ENCODE measurements around the gene RNF144B.
"Not testable (repeated sequence)": the region's sequence is repeated elsewhere in the genome, so short reads cannot be mapped to it uniquely, and the experiment has no call there.

The RNF144B gene

DNA sequence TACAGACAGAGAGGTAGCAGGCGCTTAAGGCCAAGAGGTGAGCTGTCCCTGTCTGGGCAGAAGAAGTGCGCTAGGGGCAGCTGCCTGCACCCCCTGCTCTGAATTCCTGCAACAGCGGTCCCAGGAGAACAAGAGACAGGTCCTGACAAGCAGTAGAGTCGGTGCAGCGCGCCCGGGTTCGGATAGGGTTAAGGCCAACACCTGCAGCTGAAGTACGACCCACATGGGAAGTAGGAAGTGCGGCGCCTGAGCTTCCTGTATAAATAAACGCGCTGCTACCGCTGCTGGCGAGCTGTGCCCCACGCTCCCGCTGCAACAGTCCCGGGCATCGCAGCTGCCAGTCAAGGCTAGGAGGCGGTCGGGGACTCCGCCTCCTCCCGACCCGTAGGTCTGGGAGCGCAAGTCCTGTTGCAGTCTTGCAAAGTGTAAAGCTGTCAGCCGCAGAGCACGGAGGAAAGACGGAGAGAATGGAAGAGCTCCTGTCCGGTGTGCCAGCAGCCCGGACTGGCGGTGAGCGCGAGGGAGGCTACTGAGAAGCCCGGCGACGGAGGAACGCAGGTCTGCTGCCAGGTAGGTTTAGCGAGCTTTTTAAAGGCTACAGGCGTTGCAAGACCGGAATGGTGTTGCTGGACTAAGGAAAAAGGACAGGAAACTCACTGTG is at the start of gene RNF144B:
Gene RNF144B (plus strand): TSS at position 290 of the 661 bp plus-strand sequence. CDS start 12,185 bp downstream, outside the sequence.
- DNase-seq (ENCODE audit: low spot score): peak; percentile 84

DNA sequence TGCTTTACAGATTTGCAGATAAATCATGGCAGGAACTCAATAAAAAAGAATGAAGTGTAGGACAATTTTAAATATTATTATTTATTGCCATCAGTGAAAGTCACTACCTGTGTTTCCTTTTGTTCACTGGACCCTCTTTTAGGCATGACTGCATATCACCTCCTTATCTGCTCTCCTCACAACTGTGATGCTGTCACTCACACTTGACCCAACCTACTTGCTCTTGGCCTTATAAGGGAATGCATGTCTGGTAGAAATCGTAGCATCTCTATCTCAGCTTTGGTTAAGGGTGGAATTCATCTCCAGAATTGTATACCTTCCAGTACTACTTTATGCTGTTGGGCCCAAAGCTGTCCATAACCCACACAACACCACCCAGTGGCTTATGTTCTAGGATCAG is 47.6 kb upstream of the RNF144B start:
- no peak for DNase-seq (ENCODE audit: low spot score)

DNA sequence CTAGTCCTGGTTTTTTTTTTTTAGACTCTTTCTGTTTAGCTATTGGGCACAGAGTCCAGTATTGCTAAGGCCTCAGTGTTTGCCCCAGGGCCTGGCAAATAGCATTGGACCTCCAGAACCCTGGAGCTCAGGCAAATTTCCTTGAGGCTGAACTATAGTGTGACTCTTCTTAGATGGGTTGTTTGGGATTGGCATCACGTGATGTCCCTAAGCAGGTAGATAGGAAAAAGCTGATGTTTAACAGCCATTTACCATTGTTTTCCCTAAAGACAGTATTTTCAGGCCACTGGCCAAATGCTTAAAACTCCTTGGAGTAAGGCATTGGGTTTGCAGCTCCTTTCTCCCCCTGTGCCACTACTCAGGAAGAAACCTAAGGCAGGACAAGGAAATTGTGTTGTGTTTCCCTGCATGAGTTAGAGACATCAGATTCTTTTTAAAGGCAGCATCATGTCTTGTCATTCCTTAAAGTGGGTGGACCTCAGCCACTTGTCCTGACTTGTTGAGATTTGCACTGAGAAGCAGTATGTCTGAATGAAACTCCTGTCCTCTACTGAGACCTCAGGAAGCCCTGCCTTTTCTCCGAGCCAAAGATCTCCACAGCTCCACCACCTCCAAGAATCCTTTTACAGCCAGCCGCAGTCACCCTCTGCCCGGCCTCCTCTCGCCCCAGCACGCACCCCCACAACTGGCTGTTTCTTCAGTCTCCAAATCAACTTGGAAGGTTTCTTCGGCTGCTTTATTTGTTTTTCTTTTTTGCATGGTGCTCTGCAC is 46.2 kb upstream of the RNF144B start:
- DNase-seq (ENCODE audit: low spot score): no peak

DNA sequence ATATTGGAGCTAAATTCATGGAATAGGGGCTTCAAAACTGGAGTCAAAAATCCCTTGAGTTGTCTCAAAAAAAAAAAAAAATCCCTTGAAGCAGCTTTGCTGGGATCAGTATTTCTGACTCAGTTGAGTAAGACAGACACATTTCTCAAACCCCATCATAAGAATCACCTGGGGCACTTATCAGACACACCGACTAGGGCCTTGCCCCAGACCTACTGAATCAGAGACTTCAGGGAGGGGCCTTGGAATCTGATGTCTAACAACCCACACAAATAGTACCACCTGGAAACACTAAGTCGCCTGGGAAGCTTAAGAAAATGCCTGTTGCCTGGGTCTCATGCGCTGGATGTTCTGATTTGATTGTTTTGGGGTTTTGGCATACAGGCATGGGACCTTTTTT is 44.9 kb upstream of the RNF144B start:
- DNase-seq (ENCODE audit: low spot score): no peak

DNA sequence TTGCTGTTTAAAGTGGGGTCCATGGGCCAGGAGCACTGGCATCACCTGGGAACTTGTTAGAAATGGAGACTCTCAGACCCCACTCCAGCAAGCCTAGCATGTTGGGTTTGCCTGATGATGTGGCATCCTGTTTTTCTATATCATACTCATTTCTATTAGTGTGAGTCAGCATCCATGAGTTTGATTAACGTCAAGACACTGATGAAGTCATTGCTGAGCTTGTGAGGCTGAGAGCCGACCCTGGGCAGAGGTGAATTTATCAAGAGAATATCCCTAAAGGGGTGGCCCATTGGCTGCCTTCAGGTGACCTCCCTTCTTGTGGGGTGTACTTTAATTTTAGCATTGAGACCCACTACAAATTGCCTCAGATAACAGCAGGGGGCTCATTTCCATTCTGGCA is 43.4 kb upstream of the RNF144B start:
- no peak for DNase-seq (ENCODE audit: low spot score)

DNA sequence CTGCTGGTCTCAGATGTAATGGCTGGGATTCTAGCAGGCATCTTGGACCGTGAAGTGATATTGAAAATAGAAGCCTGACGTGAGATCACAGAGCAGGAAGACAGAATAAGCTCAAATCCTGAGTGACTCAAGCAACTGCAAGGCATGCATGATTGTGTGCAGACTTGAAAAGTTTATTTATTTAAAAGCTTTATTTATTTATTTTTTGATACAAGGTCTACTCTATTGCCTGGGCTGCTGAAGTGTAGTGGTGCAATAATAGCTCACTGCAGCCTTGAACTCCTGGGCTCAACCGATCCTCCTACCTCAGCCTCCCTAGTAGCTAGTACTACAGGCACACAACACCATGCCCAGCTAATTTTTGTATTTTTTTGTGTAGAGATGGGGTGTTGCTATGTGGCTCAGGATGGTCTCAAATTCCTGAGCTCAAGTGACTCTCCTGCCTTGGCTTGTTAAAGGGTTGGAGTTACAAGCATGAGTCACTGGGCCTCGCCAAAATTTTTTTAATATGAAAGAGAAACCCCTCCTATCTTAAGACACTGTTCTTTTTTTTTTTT is 40.1 kb upstream of the RNF144B start:
- no peak for DNase-seq (ENCODE audit: low spot score)

DNA sequence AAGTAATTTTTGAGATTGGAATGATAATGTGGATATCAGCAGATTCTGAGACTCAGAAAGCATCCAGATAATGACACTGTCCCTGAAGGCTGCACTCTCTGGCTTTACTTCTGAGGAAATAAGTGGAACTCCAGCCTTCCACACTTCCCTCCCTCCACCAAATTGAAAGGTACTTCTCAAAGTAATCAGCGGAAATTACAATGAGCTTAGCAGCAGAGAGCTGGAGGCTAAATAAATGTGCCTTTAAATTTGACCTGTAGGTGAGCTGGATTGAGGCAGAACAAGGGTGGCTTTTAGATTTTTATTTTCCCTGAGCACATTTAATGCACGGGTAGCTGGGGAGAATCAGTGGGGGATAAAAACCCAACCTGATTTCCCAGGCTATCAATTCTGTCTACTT is 39.3 kb upstream of the RNF144B start:
- DNase-seq (ENCODE audit: low spot score): no peak

DNA sequence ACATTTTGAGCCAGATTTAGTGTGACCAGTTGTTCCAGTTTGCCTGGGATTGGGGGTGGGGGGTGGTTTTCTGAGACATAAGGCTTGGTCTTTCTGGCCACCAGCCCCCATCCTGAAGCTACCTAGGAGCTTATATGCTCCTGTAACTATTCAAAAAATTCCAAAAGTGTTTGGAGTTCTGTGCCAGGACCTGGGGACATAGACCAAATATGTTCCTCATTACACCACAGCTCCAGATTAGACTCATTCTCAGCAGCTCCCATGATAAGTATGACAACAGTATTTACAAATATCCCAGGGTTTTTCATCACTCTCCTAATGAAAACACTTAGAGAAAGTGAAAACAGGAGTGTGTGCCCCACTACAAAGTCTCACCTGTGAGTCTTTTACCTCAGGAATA is 37.8 kb upstream of the RNF144B start:
- no peak for DNase-seq (ENCODE audit: low spot score)

DNA sequence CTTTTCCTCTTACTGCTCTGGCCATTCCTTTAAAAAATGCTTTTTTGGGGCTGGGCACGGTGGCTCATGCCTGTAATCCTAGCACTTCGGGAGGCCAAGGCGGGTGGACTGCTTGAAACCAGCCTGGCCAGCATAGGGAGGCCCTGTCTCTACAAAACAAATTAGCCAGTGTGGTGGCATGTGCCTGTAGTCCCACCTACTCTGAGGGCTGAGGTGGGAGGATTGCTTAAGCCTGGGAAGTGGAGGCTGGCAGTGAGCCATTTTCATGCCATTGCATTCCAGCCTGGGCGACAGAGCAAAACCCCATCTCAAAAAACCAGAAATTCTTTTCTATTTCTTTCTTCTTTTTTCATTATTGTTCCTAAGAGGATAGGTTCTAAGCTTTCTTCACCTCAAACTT is 36.9 kb upstream of the RNF144B start:
- DNase-seq (ENCODE audit: low spot score): no peak

DNA sequence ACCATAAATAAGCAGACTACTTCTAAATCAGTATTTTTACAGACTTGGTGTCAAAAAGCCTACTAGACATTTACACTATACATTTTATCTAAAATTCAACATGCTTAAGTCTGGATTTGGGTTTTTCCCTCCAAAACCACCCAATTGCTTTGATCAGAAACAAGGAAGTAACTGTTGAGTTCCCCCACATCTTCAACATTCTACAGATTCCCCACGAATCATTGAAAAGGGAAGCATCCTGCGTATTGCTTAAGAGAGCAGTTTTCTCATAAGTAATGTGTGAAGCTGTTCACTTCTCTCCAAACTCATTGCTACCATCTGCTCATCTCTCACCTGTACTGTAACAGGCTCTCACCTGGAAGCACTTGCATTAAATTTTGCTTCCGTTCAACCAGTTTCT is 36.4 kb upstream of the RNF144B start:
- no peak for DNase-seq (ENCODE audit: low spot score)

DNA sequence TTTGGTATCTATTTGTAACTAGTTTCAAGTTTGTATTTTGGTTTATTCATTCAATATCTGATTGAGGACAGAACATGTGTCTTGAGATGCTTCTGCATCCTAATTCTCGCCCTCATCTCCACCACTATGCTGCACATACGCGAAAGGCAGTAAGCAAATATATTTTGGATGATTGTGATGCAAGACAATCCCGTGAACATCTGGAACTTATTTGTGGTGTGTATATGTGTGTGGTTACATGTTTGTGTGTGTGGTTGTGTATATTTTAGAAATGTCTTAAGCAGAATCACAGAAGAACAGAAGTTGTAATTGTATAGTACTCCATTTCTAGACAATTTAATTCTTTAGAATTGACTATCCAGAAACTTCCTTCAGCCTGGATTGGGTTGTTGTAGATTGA is 35.1 kb upstream of the RNF144B start:
- DNase-seq (ENCODE audit: low spot score): no peak

DNA sequence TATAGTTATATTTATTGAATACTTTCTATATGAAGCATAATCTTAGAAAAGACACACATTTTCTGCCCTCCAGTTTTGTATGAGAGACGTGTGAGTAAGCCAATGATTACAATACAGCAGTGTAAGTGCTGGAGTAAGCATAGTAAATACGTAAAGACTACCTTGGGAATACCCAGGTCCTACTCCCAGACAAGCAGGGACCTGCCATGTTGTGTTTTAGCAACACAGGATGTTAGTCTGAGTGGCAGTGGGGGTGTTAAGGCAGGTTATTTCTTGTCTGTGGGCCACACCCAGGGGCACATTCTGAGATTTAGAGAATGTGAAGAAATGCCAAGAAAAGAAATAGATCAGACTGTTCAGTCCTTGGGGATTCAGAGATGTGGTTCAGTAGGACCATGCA is 34.3 kb upstream of the RNF144B start:
- no peak for DNase-seq (ENCODE audit: low spot score)

DNA sequence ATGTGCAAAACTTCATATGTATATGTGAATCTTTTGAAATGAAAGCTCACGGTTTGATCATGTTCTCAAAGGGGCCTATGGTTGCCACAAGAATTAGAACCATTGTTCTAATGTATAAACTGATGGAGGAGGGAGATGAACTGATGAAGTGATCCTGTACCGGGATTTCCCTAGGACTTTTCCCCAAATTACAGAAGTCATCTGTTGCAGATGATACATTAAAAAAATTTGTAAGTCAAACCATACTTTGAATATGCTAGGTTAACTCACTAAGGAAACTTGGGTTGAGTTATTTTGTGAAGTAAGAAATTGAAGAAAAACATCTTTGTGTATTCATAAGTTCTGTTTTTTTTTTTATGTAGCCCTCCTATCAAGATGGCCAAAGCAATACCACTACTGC is 33.9 kb upstream of the RNF144B start:
- DNase-seq (ENCODE audit: low spot score): no peak

DNA sequence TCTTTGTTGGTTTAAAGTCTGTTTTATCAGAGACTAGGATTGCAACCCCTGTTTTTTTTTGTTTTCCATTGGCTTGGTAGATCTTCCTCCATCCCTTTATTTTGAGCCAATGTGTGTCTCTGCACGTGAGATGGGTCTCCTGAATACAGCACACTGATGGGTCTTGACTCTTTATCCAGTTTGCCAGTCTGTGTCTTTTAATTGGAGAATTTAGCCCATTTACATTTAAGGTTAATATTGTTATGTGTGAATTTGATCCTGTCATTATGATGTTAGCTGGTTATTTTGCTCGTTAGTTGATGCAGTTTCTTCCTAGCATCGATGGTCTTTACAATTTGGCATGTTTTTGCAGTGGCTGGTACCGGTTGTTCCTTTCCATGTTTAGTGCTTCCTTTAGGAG is 29.6 kb upstream of the RNF144B start:
- not testable (repeated sequence) for DNase-seq (ENCODE audit: low spot score)

DNA sequence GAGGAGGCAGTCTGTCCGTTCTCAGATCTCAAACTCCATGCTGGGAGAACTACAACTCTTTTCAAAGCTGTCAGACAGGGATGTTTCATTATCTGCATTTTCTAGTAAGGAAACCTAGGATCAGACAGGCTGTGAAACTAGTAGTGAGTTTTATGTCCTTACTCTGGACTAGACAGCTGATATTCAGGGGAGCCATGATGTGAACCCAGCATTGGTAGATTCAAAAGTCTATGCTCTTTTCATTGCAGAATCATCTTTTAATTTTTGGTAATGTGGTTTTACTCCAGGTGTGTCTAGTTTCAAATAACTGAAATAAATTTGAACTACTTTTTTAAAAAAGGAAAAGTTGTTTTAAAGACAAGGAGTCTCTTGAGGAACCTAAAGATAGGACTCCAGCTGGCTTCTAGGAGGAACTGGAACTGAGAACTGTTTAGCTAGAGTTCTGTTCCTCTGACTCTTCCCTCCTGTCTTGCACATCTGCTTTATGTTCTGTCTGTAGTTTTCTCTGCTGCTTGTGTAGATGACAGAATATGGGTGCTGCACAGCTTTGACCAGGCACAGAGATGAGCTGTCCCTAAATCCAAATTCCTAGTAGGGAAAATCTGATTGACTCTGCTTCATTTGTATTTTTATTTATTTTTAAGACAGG is 27.8 kb upstream of the RNF144B start:
- DNase-seq (ENCODE audit: low spot score): no peak

DNA sequence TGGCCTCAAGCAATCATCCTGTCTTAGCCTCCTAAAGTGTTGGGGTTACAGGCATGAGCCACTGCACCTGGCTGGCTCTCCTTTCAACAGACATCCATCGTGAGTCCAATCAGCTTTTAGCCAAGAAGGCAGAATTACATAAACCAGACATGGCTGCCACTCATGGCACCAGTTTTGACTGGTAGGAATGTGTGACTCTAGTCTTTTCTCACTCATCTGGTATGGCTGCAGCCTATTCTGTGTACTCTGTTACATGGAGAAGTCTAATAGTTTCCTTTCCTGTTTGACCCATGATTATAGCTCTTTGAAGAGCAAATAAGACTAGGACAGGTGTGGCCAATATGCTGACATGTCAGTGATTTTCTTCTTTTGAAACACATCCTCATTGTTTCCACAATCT is 27.0 kb upstream of the RNF144B start:
- DNase-seq (ENCODE audit: low spot score): no peak

DNA sequence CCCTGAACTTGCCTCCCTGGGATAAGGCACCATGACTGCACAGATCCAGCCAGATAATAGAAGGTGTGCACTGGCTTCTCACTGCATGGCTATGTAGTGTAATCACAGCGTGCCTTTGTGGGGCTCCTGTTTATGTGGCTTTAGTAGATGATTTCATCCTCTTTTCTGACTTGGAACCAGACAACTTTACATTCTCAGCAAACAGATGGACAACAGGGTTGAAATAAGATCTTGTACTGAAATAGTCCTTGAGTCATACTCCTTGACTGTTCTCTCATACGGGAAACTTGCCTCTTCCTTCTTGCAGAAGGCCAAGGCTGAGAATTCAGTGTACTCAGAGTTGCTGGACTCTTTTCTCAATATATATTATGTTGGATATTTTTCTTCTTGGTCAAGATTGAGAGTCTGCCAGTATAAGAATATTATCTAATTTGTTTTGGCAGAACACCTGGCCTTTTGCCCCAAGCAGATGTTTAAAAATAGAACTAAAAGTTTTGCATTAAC is 25.0 kb upstream of the RNF144B start:
- DNase-seq (ENCODE audit: low spot score): no peak

DNA sequence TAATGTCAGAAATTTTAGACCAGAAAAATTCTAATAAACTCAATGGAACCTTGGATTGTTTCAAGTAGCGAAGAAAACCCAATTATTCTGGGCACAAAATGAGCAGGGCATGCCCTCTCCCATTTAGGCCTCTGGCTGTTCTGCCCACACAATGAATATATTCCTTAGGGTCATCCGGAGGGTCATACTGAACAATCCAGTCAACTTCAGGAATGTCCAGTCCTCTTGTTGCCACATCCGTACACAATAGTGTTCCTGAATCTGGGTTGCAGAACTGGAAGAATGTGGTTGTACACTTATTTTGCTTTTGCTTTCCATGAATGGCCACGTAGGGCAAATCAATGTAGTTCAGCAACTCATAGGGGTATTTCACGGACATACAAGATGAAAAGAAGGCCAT is 23.4 kb upstream of the RNF144B start:
- DNase-seq (ENCODE audit: low spot score): no peak

DNA sequence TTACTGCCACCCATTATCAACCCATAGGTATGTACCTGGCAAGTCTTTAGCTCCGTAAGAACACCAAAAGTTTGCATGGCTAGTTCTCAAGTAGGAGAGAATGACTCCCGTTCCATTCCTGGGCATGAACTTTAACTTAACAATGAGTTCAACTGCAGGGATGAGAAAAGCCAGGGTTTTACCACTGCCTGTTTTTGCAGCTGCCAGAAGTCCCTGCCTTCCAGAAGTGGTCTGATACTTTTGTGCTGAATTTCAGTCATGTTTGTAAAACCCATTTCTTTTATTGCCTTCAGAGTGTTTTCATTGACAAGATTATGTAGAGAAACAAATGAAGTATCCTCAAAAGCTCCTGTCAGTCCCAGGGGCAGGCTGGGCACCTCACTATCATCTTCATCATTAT is 22.6 kb upstream of the RNF144B start:
- not testable (repeated sequence) for DNase-seq (ENCODE audit: low spot score)

DNA sequence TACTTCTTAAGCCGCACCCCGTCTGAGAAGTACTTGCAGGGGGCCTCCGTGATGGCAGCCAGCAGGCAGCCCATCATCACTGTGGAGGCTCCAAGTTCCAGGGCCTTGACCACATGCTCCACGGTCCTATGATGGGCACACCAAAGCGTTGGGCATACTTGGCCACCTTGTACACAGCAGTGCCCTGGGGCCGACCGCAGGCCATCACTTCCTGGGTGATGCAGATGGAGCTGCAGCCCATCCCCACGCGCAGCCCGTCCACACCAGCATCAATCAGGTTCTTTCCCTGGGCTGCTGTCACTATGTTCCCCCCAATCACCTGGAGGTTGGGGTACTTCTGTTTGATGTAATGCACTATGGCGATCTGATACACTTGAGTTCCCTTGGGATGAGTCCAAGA is 19.8 kb upstream of the RNF144B start:
- no peak for DNase-seq (ENCODE audit: low spot score)

DNA sequence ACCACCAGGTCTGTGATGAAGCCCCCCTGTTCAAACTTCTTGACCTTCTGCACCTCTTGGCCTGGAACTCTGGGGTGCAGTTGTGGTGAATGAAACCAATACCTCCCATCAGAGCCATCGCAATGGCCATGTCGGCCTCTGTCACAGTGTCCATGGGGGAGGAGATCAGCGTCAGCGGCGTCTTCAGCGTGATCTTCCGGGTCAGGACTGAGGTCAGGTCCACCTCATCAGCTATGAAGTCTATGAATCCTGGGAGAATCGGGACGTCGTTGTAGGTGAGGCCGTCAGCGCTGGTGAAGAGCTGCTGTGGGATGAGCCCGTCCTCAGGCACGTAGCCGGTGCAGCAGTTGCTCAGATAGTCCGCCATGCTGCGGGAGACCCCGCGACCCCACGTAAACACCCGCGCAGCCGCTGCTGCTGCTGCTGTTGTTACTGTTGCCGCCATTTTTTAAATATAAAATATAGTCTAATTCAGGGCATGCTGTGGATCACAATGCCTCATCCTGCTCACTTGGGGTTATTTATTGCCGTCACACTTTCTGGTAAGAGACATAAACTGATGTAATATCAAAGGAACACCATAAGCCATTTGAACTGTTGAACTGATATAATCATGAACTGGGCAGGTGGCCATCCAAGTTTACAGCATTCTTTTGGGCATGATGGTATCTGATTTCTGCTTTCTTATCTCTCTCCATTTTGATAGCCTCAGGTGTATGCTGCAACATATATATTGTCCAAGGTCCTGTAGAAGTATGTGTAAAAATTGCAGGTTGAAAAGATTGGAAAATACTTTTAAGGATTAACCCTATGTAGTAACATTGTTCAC is 18.7 kb upstream of the RNF144B start:
- no peak for DNase-seq (ENCODE audit: low spot score)

DNA sequence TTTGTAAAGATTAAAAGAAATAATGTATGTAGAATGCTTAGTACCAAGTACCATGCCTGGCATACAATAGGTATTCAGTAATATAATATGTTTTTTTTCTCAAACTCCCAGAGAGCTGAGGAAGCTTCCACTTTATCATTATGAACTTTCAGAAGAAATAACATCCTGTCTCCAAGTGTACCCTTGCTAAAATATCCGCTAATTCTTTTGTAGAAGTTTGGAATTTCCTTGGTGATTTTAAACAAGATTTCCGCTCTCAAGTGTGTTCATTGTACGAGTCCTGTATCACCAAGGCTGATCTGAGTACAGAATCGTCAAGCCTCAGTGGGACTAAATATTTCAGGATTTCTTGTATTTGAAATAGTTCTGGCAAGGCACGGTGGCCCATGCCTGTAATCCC is 16.1 kb upstream of the RNF144B start:
- DNase-seq (ENCODE audit: low spot score): no peak
